RWPE1 (cell line): ENCODE results near the gene ADISSP.

Source experiments
- CTCF ChIA-PET: fragments of 350-600 bp; sonication (Branson Sonifier 250); formaldehyde crosslinking; extraction: SDS; loops from one replicate; lab custom pipeline; 2021; lab: Yijun Ruan, JAX
- POLR2A ChIA-PET: fragments of 400-600 bp; formaldehyde crosslinking; extraction: SDS; loops from one replicate; lab custom pipeline; 2020; ENCODE audit warnings: antibody characterized with exemption; ENCODE audit not compliant: low non-redundant PET; lab: Yijun Ruan, JAX
- DNase-seq: peaks from one replicate; pipeline ENCODE4 v3.0.0; 2012; ENCODE audit warnings: low spot score
- H3K27ac ChIP-seq: fragments of 450-650 bp; 2 replicates; pipeline ENCODE4 v1.5.1; 2017
- CTCF ChIP-seq: fragments of 450-650 bp; conservative IDR thresholded peaks from 2 replicates; pipeline ENCODE4 v1.5.1; 2017; ENCODE audit warnings: low read depth, mild to moderate bottlenecking

Gene ADISSP

GRCh38 chr20:3721912-3722311 lies 45.6 kb downstream of the ADISSP start:
- ChIA-PET CTCF (interaction anchor here (0.6 kb wide), 1 partner anchor 9 kb away, joined by 3 read pairs; the partner anchor contains the start of gene SIGLEC1), POLR2A (no interaction called here)
- no peak for DNase-seq
- no peak for TF ChIP-seq CTCF
- H3K27ac ChIP-seq = no peak overlapping the region

GRCh38 chr20:3720626-3721025 lies 46.9 kb downstream of the ADISSP start:
- DNase-seq = no peak
- ChIA-PET CTCF (interaction anchor here (0.7 to 1.1 kb wide), 3 partner anchors 44 to 612 kb away, joined by 3 to 5 read pairs (median 3); no protein-coding TSS in a partner anchor), POLR2A (no interaction called here)
- no peak for TF ChIP-seq CTCF
- no peak overlapping the region for H3K27ac ChIP-seq

GRCh38 chr20:3720068-3720467 lies 47.5 kb downstream of the ADISSP start:
- no peak for TF ChIP-seq CTCF
- CTCF ChIA-PET = interaction anchor here (1.1 kb wide), 1 partner anchor 43 kb away, joined by 5 read pairs; no protein-coding TSS in a partner anchor
- POLR2A ChIA-PET = no interaction called here

GRCh38 chr20:3719046-3719445 lies 48.5 kb downstream of the ADISSP start:
- TF ChIP-seq CTCF = no peak
- DNase-seq = no peak
- ChIA-PET POLR2A (no interaction called here), CTCF (interaction anchor here (0.6 kb wide), 1 partner anchor 9 kb away, joined by 3 read pairs; no protein-coding TSS in a partner anchor)
- no peak overlapping the region for H3K27ac ChIP-seq

More at GRCh38 chr20:3720068-3720467, 47.5 kb downstream of the ADISSP start:
- DNase-seq = no peak
- H3K27ac ChIP-seq = no peak overlapping the region

- peak; percentile 76 for TF ChIP-seq CTCF
- POLR2A ChIA-PET = no interaction called here
Observed at GRCh38 chr20:3716195-3716834, 51.2 kb downstream of the ADISSP start.

GRCh38 chr20:3714092-3714491 lies 53.5 kb downstream of the ADISSP start:
- no peak for TF ChIP-seq CTCF
- POLR2A ChIA-PET = no interaction called here
- H3K27ac ChIP-seq = no peak overlapping the region
- CTCF ChIA-PET = interaction anchor here (0.6 kb wide), 1 partner anchor 66 kb away, joined by 3 read pairs; no protein-coding TSS in a partner anchor
- DNase-seq = no peak

More at GRCh38 chr20:3716195-3716834, 51.2 kb downstream of the ADISSP start:
- H3K27ac ChIP-seq = no peak overlapping the region
- DNase-seq = peak; percentile 52
- CTCF ChIA-PET = interaction anchor here (0.6 to 1.5 kb wide), 7 partner anchors 12 to 80 kb away, joined by 3 to 5 read pairs (median 4); partner anchors contain the start of gene ADISSP
